ENCODE results near the gene NR3C2.

NR3C2 gene

GRCh38 chr4:148300877-148301276, 141.3 kb downstream of the NR3C2 start:
- DNase-seq: no peak

DNA sequence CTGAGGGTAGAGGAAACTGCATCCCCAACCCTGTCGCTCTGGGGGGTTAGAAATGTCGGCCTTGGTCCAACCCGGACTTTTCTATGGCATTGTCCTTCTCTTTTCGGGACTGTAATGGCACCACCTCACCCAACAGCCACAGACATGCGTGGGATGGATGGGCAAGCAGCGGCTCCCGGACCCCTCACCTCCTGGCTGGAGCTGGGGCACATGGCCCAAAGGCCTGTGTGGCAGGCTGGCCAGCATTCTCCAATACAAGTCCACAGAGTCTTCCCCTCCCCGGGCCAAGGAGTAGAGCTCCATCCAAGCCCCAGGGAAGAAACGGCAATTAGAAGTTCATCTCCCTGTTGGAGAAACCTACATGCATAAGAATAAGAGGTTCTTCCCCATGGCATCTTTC, 142.9 kb downstream of the NR3C2 start:
- no peak for DNase-seq

- DNase-seq: no peak
These were observed 145.7 kb downstream of the NR3C2 start for GRCh38 chr4:148296498-148296897.

GRCh38 chr4:148295642-148296041, 146.6 kb downstream of the NR3C2 start:
- no peak for DNase-seq

- DNase-seq: no peak
These were observed 148.6 kb downstream of the NR3C2 start for GRCh38 chr4:148293571-148293970.

- DNase-seq: no peak
These were observed 149.5 kb downstream of the NR3C2 start for GRCh38 chr4:148292686-148293085.

DNA sequence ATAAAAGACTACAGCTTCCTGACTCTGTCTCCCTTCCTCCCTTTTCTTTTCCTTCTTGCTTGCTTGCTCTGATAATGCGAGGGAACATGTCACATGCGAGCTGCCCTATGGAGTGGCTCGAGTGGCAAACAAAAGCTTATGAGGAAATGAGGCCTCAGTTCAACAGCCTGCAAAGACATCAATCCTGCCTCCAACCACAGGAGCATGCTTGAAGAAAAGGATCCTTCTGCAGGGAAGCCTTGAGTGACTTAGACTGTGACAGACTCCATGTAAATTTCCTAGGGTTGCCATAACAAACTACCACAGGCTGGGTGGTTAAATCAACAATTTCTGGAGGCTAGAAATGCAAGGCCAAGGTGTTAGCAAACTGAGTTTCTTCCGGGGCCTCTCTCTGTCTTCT, 152.5 kb downstream of the NR3C2 start:
- no peak for DNase-seq

GRCh38 chr4:148288448-148288847, 153.8 kb downstream of the NR3C2 start:
- no peak for DNase-seq

DNA sequence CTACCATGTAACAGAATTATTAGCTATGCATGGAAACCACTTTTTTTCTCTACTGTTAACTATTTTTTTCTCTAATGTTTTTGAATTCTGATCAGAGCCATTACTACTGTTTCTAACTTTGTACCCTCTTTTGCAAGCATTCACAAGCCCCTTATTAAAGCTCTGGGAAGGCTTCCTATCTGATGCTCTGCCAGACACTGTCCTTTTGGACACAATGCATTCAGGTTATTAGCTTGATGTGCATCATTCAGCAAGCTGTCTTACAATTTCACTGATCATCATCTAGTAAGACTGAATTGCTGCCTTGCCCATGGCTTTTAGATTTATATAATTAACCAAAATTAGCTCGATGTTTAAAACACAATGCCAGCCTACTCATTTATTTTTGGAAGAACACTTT, 155.1 kb downstream of the NR3C2 start:
- DNase-seq: no peak

GRCh38 chr4:148286012-148286411, 156.2 kb downstream of the NR3C2 start:
- DNase-seq: no peak

DNA sequence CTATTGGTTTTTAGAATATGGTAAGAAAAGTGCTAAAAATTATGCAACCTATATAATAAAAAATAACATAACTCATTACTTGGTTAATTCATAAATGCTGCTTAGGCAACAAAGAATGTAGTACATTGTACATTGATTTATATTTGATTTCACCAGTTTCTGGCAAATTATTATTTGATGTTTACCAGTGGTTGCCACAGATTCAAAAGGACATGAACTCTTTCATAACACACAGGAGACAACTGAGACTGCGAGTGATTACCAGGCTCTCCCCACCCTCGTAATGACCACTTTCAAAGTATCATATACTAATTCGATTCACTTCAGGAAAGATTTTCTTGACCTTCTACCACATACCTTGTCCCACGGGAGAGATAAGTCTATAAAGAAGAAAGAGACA, 158.5 kb downstream of the NR3C2 start:
- DNase-seq: no peak

- no peak for DNase-seq
These were observed 163.9 kb downstream of the NR3C2 start for GRCh38 chr4:148278310-148278709.

- no peak for DNase-seq
These were observed 166.9 kb downstream of the NR3C2 start for GRCh38 chr4:148275266-148275665.

GRCh38 chr4:148273501-148273986, 168.7 kb downstream of the NR3C2 start:
- DNase-seq: no peak

DNA sequence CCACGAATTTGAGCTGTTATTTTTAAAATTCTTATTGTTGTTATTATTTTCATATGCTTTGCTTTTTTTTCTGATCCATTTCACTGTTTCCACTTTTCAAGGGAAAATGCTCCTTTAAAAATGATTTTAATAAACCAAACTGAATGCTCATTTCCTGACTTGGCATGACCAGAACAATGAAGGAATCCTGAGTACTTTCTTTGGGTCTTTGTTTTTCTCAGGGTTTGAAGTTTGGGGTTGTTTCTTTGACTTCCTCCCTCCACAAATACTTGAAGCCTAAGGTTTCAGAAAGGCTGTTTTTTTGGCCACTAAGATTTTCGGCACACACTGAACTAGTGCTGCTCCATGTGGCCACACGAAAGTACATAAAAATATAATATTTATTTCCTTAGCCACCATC, 171.0 kb downstream of the NR3C2 start:
- DNase-seq: no peak

DNA sequence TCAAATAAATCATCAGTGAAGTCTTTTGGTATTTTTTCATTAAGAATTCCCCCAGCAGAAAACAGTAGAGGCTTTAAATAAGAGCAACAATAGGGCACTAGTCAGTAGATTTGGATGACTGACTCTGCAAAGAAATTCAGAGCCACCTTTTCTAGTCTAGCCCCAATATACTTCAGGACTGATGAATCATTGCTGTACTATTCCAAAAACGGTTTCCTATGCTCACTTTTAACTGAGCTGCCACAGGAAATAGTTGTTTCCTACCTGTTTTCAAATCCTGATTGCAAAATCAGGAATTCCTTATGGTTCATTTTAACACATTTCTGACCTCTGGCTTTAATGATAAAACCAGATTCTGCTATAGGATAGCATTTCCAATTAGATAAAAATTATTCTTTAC, 171.6 kb downstream of the NR3C2 start:
- DNase-seq: no peak

DNA sequence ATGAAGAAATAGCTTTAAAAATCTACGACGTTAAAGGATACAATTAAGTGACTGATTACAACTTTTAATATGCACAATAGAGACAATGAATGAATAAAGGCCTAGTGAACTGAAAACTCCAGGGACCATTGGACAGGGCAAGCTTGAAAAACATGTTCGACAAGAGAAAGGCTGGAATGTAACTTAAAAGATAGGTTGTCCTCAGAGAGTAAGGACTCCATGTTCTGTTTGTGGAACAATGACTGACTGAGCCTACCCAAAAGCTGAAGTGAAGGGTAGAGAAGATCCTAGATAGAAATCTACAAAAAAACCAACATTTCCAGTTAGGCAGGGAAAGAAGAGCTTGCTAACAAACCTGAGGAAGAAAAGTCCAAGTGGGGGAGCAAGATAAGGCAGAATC, 173.4 kb downstream of the NR3C2 start:
- no peak for DNase-seq

GRCh38 chr4:148266921-148267320, 175.3 kb downstream of the NR3C2 start:
- no peak for DNase-seq

DNA sequence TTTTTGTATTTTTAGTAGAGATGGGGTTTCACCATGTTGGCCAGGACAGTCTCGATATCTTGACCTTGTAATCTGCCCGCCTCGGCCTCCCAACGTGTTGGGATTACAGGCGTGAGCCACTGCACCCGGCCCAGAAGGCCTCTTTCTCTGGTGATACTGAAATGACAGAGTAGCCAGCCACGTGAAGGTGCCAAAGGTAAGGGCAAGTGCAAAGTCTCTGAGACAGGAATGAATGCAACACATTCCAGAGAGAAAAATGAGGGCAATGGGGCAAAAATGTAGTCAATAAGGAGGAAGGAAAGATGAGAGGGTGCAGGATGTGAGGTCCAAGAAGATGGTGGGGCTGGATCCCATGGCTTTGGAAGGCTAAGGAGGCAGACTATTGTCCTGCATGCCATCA, 176.0 kb downstream of the NR3C2 start:
- no peak for DNase-seq

DNA sequence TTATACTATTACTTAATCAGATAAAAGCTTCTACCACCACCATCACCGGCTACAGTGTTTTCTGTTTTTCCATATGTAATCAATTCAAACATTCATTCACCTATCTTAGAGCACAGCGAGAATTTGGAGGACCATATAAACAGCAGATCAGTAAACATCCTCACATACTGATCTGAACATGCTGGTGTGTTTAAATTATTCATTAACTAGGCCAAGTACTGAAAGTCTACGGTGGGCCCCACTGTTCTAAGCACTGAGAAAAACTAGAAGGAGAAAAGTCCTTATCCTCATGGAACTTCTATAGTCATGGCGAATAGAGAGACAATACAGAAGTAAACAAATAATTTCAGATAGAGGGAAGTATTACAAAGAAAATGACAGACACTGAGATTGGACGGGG, 176.6 kb downstream of the NR3C2 start:
- DNase-seq: no peak

DNA sequence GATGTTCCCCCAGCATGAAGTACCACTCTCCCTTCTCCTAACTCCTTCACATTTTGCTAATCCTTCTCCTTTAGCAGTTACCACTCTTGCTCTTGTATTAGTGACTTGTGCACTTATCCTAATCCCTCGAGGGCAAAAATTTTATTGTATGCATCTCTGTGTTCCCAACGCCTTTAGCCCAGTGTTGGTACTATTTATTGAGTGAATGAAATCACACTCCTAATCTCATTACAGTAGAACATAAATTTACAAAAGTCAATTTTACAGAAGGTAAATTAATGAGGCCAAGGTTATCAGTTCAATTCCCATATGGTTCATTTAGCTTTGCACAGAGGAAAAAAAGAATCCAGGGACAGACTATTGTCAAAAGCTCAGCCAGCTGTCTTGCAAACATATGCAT, 178.4 kb downstream of the NR3C2 start:
- DNase-seq: no peak

- no peak for DNase-seq
These were observed 179.1 kb downstream of the NR3C2 start for GRCh38 chr4:148263127-148263526.

DNA sequence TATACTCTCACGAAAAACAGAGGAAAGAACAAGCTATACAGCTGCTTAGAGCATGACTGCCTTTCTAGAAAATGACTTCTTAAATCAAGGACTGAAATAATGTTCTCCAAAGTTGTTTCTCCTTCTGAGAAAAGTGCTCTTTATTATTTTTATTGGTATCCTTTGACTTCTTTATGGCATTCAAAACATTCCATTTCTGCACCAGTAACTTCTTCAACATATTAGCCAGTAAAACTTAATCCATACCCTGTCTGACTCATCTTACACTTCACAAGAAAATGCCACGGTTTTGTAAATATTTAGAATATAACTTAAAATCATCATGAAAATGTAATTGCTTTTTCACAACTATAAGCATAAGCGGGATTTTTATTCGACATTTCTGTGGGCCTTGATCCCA, 180.4 kb downstream of the NR3C2 start:
- no peak for DNase-seq

DNA sequence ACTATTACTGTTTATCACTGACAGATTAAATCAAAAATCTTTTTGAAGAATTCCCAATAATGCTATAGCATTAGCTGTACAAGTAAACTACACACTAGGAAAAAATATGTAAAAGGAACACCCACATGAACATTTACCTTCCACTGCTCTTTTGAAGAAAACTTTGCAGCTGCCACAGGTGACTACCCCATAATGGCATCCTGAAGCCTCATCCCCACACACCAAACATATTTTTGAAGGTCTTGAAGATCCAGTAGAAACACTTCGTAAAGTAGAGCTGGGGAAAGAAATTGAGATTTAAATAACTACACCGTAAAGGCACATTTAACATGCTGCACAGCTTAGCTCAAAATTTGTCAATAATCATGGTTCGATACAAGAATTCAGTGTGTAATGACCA, 182.4 kb downstream of the NR3C2 start:
- no peak for DNase-seq

- DNase-seq: no peak
These were observed 183.7 kb downstream of the NR3C2 start for GRCh38 chr4:148258535-148258934.

GRCh38 chr4:148255344-148255720, 186.9 kb downstream of the NR3C2 start:
- no peak for DNase-seq

Measured in activated CD8-positive, alpha-beta memory T cell treated with anti-CD3 and anti-CD28 coated beads for 24 hours (primary cell).